Measurements from ENCODE around the gene TADA2B.

Gene TADA2B

GRCh38 chr4:7073059-7073458, 29.9 kb downstream of the TADA2B start:
- Histone ChIP-seq H2AFZ (ENCODE audit: low read depth) (no peak overlapping the region), H3K4me1 (ENCODE audit: low read depth, poor library complexity, severe bottlenecking) (peaks cover 4% of the 10 kb centered on the region), H3K4me3 (IDR thresholded peaks at IDR 0.05; ENCODE audit: insufficient read depth, low read depth, low read length) (no peak overlapping the region), H3K79me2 (ENCODE audit: insufficient read depth, low read depth) (no peaks in the 10 kb centered on the region), H3K9ac (no peak overlapping the region), H3K27me3 (ENCODE audit: insufficient read depth, low read depth) (no peaks in the 10 kb centered on the region), H4K20me1 (ENCODE audit: insufficient read depth) (no peaks in the 10 kb centered on the region), H3K27ac (no peak overlapping the region), H3K4me2 (no peak overlapping the region), H3K36me3 (ENCODE audit: insufficient read depth) (no peaks in the 10 kb centered on the region)
- TF ChIP-seq CTCF (conservative IDR thresholded peaks at IDR 0.05; ENCODE audit: low read depth, low read length), result no peak

DNA sequence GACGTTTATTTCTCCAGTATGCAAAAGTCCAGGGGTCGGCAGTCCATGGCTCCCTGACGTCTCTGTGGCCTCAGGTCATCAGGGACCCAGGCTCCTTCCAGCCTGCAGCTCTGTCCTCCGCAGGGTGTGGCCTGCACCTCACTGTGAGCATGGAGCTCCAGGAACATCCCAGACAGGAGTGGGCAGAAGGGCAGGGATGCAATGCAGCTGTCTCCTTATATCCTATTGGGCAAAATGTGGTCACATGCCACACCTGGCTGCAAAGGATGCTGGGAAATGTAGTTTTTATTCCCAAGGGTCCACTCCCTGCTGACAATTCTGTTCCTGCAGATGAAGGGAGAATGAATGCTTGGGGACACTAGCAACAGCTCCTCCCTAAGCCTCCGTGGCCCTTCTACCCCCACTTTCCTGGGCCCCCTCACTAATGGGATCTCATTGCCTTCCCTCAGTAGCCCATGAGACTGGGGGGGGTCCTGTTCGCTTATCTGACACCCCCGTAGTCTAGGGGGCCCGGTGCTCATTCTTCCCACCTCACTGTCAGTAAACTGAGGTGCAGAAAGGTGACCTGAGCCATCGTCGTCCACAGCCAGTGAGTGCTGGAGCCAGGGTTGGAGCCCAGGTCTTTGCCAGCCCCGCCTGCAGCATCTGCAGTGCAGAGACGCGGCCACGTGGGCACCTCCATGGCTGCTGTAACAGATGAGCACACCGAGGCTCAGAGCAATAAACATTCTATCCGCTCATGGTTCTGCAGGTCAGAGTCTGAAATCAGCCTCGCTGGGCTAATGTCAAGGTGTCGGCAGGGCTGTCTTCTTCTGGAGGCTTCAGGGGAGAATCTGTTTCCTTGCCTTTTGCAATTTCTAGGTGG, 30.6 kb downstream of the TADA2B start:
- Histone ChIP-seq H3K79me2 (ENCODE audit: insufficient read depth, low read depth) (no peaks in the 10 kb centered on the region), H4K20me1 (ENCODE audit: insufficient read depth) (no peaks in the 10 kb centered on the region), H2AFZ (ENCODE audit: low read depth) (no peak overlapping the region), H3K4me3 (IDR thresholded peaks at IDR 0.05; ENCODE audit: insufficient read depth, low read depth, low read length) (no peak overlapping the region), H3K27me3 (ENCODE audit: insufficient read depth, low read depth) (no peaks in the 10 kb centered on the region), H3K36me3 (ENCODE audit: insufficient read depth) (no peaks in the 10 kb centered on the region), H3K4me1 (ENCODE audit: low read depth, poor library complexity, severe bottlenecking) (peaks cover 4% of the 10 kb centered on the region), H3K9ac (no peak overlapping the region), H3K27ac (no peak overlapping the region), H3K4me2 (no peak overlapping the region)
- no peak for TF ChIP-seq CTCF (conservative IDR thresholded peaks at IDR 0.05; ENCODE audit: low read depth, low read length)

DNA sequence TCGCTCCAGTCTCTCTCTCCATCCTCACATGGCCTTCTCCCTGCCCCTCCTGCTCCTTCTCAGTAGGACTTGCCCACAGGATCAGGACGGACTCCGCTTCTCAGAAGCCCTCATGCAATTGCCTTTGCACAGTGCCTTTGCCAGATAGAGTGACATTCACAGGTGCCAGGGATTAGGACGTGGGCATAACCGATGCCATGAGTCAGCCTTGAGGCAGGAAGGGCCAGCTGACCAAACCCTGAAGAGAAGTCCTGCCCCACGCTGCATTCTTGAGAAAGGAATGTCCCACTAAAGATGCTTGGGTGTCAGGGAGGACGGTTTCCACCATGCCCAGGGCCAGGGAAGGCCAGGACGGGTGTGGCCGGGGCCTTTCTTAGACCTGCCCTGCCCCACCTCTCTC, 31.3 kb downstream of the TADA2B start:
- no peaks in the 10 kb centered on the region for H3K36me3 ChIP-seq (ENCODE audit: insufficient read depth)
- H3K4me2 ChIP-seq, result no peak overlapping the region
- no peak overlapping the region for H2AFZ ChIP-seq (ENCODE audit: low read depth)
- TF ChIP-seq CTCF (conservative IDR thresholded peaks at IDR 0.05; ENCODE audit: low read depth, low read length), result no peak
- no peaks in the 10 kb centered on the region for H3K27me3 ChIP-seq (ENCODE audit: insufficient read depth, low read depth)
- no peak overlapping the region for H3K9ac ChIP-seq
- H3K4me1 ChIP-seq (ENCODE audit: low read depth, poor library complexity, severe bottlenecking), result peaks cover 4% of the 10 kb centered on the region
- no peaks in the 10 kb centered on the region for H4K20me1 ChIP-seq (ENCODE audit: insufficient read depth)
- no peak overlapping the region for H3K4me3 ChIP-seq (IDR thresholded peaks at IDR 0.05; ENCODE audit: insufficient read depth, low read depth, low read length)
- no peaks in the 10 kb centered on the region for H3K79me2 ChIP-seq (ENCODE audit: insufficient read depth, low read depth)
- no peak overlapping the region for H3K27ac ChIP-seq

DNA sequence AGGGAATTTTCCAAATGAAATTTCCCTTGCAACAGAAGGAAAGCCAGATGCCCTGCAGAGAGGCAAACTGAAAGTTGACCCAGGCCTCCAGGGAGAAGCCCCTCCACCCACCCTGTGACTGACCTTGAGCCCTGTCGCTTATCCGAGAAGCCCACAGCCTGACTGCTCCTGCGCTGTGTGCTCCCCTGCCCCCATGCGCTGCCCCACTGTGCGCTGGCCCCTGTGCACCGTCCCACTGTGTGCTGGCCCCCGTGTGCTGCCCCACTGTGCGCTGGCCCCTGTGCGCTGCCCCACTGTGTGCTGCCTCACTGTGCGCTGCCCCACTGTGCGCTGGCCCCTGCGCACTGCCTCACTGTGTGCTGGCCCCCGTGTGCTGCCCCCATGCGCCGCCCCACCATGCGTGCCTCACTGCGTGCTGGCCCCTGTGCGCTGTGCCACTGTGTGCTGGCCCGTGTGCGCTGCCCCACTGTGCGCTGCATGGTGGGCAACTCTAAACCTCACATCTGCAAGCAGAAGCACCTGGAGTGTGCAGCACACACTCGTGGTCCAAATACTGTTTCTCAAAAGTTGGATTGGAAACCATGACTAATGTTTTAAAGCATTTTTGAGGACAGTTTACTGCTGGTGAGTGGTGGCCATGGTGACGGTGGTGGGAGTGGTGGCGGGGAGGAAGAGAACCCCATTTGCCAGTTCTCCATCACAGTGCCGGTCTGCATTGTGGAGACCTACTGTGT, 33.0 kb downstream of the TADA2B start:
- Histone ChIP-seq H3K4me2 (no peak overlapping the region), H3K4me3 (IDR thresholded peaks at IDR 0.05; ENCODE audit: insufficient read depth, low read depth, low read length) (no peak overlapping the region), H2AFZ (ENCODE audit: low read depth) (no peak overlapping the region), H3K36me3 (ENCODE audit: insufficient read depth) (no peaks in the 10 kb centered on the region), H3K79me2 (ENCODE audit: insufficient read depth, low read depth) (no peaks in the 10 kb centered on the region), H3K9ac (no peak overlapping the region), H3K27ac (no peak overlapping the region), H4K20me1 (ENCODE audit: insufficient read depth) (no peaks in the 10 kb centered on the region), H3K4me1 (ENCODE audit: low read depth, poor library complexity, severe bottlenecking) (no peaks in the 10 kb centered on the region), H3K27me3 (ENCODE audit: insufficient read depth, low read depth) (no peaks in the 10 kb centered on the region)
- TF ChIP-seq CTCF (conservative IDR thresholded peaks at IDR 0.05; ENCODE audit: low read depth, low read length), result no peak
